H1 (cell line): ENCODE data around the gene SLC6A7. TPM values are rescaled to one million over a fixed set of nuclear protein-coding genes. Genes with fewer than 3 reads are reported as not detected.

Experiments
- MAFK ChIP-seq: IDR thresholded peaks from 2 replicates; pipeline ENCODE4 v1.6.1; 2012; ENCODE audit warnings: low read depth, mild to moderate bottlenecking, improper control_type of control experiment, low read length
- RFX5 ChIP-seq: IDR thresholded peaks from 2 replicates; pipeline ENCODE4 v1.6.1; 2011; ENCODE audit warnings: low read depth, low read length, improper control_type of control experiment, borderline replicate concordance
- polyA plus RNA-seq, 7 experiments: library from polyadenylated mRNA; depleted of rRNA in 3 of 7; stranded (reverse) in 5 of 7; unstranded in 2 of 7; fragments of >200 nt in 5 of 7; fragments of 200-250 nt in 2 of 7; gene quantifications; 1 replicate in 5 of 7; 2 replicates in 1 of 7; 4 replicates in 1 of 7; pipeline versions ENCODE4 v1.2.1 to v1.2.3, GENCODE V29; 2011 to 2013; ENCODE audit warnings: missing spikeins in 2 of 7, mixed read lengths in 2 of 7
- total RNA-seq: library from RNA; stranded (reverse); fragmentation: NEBNext Ultra II Directional; extraction: Animal tissue kit (Norgen Biotek cat#: 25700); gene quantifications from 2 replicates; pipeline ENCODE4 v1.2.1, GENCODE V29; 2021
- TF ChIP-seq, protein P1 (sequence below): IDR thresholded peaks from 2 replicates; pipeline ENCODE4 v1.6.1; 2012; ENCODE audit warnings: inconsistent platforms
- TF ChIP-seq, protein P2 (sequence below), 3 experiments: IDR thresholded peaks; 1 replicate in 2 of 3; 2 replicates in 1 of 3; pipeline versions ENCODE4 v1.5.1 to v1.6.1; 2011; ENCODE audit warnings: low read length in 3 of 3, mild to moderate bottlenecking in 3 of 3, inconsistent platforms in 2 of 3, low read depth in 1 of 3, moderate library complexity in 1 of 3; ENCODE audit not compliant: insufficient read depth in 1 of 3; ENCODE audit errors: control extremely low read depth in 1 of 3

Gene SLC6A7
- total and polyA plus RNA-seq, 2 of the 8 experiments (the other 6 are each of a cell fraction or from before 2014, with no cell fraction given): 0.07 to 0.12 TPM

DNA sequence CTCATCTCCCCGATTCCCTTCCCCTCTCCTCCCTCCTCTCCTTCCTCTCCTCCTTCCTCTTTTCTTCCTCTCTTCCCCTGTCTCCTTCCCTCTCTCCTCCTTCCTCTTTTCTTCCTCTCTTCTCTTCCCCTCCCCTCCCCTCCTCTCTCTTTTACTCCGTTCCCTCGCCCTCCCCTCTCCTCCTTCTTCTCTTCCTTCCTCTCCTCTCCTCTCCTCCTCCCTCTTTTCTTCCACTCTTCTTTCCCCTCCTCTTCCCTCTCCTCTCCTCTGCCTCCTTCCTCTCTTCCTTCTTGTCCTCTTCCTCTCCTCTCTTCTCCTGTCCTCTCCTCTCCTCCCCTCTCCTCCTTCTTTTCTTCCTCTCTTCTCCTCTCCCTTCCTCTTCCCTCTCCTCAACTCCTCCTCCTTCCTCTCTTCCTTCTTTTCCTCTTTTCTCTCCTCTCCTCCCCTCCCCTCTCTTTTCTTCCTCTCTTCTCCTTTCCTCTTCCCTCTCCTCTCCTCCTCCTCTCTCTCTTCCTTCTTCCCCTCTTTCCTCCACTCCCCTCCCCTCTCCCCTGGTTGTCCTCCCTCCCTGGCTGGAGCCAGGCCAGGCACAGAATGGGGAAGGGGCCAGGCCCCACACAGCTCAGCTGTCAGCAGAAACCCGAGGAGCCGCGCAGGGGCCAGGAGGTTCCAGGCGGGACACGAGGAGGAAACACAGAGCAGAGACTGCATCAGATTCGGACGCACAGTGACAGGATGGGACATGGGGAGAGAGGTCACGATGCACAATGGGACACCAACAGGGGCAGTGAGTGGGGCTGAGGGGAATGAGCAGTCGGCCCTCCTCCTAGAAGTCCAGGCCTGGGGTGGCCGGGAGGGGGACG lies 51.7 kb downstream of the SLC6A7 start (continued):
- TF ChIP-seq RFX5 (no peak), MAFK (no peak)
- TF ChIP-seq, protein P1, sequence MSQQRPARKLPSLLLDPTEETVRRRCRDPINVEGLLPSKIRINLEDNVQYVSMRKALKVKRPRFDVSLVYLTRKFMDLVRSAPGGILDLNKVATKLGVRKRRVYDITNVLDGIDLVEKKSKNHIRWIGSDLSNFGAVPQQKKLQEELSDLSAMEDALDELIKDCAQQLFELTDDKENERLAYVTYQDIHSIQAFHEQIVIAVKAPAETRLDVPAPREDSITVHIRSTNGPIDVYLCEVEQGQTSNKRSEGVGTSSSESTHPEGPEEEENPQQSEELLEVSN: no peak
- TF ChIP-seq, protein P2, sequence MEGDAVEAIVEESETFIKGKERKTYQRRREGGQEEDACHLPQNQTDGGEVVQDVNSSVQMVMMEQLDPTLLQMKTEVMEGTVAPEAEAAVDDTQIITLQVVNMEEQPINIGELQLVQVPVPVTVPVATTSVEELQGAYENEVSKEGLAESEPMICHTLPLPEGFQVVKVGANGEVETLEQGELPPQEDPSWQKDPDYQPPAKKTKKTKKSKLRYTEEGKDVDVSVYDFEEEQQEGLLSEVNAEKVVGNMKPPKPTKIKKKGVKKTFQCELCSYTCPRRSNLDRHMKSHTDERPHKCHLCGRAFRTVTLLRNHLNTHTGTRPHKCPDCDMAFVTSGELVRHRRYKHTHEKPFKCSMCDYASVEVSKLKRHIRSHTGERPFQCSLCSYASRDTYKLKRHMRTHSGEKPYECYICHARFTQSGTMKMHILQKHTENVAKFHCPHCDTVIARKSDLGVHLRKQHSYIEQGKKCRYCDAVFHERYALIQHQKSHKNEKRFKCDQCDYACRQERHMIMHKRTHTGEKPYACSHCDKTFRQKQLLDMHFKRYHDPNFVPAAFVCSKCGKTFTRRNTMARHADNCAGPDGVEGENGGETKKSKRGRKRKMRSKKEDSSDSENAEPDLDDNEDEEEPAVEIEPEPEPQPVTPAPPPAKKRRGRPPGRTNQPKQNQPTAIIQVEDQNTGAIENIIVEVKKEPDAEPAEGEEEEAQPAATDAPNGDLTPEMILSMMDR (IDR thresholded peaks at IDR 0.05; ENCODE audit: control extremely low read depth in 1 of 3, insufficient read depth in 1 of 3, low read depth in 1 of 3, low read length in 3 of 3): no peak
- TF ChIP-seq, all 59 proteins: peak for 0
